Activated CD4-positive, alpha-beta T cell treated with anti-CD3 and anti-CD28 coated beads, Interleukin-2, amount 50 U/mL, for 24 hours (primary cell): ENCODE measurements around the gene JAKMIP2.

Experiments
- DNase-seq, 2 donors: peaks; one replicate each; pipeline ENCODE4 v3.0.0-alpha.2; 2020; ENCODE audit warnings: low read depth in 1 of 2, low spot score in 1 of 2

The JAKMIP2 gene

DNA sequence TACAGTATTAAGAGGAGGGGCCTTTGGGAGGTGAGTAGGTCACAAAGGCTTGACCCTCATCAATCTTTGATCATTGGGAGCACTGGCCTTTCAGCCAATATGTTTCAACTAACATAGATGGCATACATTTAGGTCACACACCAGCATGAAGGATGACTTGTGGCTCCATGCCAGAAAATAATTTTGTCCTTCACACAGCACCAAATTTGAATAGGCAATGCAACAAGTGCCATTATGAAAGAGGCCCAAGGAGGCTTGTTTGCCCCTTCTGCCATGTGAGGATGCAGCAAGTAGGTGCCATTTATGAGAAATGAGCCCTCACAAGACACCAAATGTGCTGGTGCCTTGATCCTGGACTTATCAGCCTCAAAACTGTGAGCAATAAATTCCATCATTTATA is 81.1 kb downstream of the JAKMIP2 start:
- no peak for DNase-seq

DNA sequence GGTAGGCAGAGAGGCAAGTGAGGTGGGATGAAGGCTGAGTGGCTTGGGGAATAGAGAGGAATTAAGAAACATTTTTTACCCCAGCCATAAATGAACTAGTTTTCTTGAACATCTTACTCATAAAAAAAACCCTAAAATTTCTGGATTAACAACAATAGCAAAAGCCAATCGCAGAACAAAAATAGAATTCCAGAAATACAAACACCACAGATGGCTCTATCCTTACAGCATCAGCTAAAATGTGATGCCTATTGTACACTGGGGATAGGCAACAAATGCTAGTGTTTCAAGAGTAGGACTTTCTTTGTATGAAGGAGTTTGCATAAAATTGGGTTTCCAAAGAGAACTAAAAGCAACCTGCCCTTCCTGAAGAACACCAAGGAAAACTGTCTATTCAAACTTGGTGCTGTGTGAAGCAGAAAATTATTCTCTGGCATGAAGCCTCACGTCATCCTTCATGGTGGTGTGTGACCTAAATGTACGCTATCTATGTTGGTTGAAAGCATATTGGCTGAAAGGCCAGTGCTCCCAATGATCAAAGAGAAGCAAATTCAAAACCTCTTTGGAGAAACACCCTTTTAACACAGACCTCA is 82.9 kb downstream of the JAKMIP2 start:
- no peak for DNase-seq

DNA sequence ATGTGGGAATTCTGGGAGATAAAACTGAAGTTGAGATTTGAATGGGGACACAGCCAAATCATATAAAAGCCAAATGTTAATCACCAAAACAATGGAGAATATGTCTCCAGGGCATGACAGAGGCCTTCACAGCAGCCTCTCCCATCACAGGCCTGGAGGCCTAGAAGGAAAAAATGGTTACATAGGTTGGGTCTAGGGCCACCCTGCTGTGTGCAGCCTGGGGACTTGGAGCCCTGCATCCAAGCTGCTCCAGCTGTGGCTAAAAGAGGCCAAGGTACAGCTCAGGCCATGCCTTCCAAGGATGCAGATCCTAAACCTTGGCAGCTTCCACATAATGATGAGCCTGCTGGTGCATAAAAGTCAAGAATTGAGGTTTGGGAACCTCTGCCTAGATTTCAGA is 85.1 kb downstream of the JAKMIP2 start:
- DNase-seq, result no peak

DNA sequence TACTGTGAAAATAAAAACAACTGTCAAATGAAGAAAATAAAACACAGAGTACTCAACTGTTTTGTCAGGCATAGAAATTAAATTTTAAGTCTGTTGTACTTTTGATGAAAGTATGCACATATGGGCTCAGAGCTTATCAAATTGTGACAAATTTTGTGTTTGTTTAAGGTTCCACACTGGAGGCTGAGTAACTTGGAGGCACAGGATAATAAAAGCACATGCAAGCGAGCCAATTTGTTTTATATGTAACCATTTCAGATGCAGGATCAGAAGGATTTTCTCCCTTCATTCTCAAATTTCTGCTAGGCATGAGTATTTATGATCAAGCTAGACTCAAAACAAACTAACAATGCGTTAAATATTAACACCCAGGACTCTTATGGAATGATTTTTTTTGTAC is 87.8 kb downstream of the JAKMIP2 start:
- no peak for DNase-seq

DNA sequence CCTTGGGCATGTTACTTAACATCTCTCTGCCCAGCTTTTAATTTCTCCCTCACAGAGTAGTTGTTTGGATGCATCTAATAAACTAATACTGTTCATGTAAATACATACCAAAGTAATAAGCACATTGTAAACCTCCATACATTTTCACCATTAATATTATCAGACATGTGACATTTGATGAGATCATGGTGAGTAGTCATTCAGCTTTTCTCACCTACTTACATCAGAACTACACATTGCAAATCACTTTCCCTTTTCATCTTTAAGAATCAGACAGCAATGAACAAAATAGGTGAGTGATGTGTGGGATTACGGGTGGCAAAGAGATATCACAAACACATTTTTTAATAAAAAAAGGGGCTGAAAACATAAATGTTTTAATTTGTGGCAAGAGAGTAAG is 89.3 kb downstream of the JAKMIP2 start:
- no peak for DNase-seq

DNA sequence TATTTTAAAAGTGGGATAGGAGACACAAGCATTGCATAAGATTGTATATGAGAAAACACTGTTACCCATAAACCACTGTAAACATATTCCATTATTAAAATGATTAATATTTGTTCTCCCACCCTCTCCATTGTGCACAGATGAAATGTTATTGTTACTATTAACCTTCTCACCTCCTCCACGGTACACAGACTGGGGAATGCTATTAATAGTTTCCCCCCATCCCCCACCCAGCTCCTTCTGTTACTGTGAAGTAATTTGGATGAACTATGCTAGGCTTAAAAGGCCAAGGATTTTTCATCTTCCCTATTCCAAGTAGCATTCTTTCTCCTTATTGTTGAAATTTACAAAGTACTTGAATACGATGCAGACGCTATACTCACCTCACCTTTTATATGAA is 91.4 kb downstream of the JAKMIP2 start:
- no peak for DNase-seq

DNA sequence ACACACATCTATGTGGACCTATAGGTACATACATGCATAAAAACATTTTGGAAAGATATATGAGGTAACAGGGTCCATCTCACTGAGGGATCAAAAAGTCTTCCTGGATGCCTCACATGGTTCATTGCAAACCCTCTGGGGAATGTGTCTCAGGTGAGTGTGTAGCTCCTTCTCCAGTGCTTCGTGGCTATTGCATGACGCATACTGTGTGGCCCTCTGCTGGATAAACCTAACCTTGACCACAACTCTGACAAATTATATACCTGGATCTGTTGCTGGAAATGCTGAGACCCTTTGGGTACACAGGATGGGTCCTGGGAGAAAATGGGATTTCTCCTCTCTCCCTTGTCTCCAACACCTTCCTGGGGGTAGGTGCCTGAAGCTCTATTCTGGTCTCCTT is 91.9 kb downstream of the JAKMIP2 start:
- DNase-seq, result no peak

DNA sequence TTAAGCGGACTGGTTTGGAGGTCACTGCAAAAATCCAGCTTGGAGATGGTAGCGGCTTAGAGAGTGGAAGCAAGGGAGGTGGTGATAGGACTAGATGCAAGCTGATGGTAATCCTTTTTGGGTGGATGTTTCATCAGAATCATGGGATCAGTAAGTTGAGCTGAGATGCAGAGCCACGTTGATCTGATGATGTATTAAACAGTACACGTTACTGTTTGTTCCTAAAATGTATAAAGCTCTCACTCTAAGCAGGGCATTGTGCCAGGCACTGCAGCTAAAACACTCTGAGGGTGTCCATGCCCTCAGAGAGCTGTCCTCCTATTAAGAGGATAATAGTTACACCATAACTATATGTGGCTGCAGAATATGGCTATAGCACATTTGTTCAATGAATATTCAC is 93.1 kb downstream of the JAKMIP2 start:
- no peak for DNase-seq

DNA sequence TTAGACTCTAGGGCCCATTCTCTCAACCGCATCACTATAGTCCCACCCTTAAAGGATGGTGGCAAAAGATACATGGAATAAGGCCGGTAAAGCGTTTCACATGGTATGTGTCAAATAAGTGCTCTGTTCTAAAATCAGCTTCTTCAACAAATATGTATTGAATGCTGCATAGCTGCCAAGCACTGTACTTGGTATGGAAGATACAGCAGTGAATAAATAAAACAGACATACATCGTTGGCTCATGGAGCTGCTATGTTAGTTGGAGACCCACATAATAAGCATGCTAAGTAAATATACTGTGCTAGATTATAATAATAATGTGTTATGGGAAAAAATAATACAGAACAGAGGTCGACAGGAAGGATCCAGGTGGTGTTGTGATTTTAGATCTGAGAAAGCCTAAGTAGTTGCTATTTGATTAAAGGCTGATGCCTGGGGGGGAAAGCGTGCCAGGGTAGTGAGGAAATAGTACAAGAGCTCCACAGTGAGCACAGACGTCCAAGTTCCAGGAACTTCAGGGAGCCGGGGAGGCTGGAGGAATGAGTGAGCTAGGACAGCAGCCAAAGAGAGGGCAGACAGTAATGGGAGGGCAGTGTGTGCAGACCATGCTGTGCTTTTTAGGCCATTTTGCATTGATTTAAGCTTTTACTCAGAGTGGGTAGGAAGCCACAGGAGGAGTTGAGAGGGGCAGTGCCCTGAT is 93.7 kb downstream of the JAKMIP2 start:
- DNase-seq, result no peak

DNA sequence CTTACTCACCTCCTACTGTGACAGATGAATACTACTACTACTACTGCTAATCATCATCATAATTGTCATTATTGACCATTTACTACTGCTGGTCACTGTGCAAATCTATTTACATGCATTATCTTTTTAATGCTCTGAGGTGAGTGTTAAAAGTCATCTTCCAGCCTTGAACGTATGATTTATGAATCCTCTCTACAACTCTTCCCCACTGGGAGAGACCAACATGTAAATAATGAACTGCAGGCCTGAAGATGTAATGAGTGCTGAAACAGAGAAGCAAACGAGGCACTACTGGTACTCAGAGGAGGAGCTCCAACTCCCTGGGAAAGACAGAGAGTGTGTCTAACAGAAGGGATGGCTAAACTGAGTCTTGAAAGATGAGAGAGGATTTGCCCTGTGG is 95.4 kb downstream of the JAKMIP2 start:
- DNase-seq, result no peak

DNA sequence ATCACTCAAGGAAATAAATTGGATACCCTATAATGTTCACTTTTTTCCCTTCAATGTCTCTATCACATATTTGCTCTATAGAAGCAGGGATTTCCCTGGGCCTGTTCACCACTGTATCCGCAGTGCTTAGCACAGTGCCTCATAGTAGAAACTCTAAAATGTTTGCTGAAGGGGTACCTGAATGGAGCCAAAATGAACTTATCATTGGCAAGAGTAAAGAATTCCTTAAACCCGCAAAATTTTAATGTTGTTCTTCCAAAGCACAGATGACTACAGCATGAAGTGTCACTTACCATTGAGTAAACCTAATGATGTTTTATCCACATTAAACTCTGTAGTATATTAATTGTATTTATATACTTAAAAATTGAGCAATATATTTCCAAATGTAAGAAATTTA is 96.1 kb downstream of the JAKMIP2 start:
- no peak for DNase-seq

DNA sequence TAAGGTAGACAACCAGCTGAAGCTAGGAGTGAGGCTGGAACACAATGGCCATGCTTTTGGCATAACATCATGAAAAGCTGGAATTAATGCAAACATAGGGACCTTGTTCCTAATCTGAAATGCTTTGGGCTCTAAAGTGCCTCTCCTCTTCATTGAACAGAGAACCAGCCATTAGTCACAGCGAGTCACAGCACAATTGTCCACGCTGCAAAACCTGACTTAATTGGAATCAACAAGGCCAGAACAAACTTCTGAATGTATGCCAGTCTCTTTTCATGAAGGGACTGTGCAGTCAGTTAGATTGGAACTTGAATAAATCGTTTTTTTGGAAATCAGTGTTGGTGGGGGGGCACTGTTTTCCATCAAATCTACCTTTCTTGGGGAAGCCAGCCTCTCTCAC is 96.5 kb downstream of the JAKMIP2 start:
- DNase-seq, result no peak

DNA sequence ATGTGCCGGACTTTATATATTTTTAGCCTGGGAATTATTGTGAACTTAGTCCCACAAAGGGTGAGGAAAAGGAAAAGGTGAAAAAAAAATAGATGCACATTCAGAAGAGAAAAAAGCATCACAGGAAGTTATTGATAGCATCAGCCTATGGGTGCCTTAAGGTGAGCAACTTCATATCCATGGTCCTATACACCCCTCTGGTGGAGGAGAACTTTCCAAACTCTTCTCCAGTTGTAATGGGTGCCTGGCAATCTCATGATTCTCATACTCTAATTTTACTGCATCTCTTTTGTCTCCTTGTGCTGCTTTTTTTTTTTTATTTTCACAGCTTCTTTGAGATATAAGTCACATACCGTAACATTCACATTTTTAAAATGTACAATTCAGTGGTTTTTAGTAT is 107.4 kb downstream of the JAKMIP2 start:
- DNase-seq, result no peak

DNA sequence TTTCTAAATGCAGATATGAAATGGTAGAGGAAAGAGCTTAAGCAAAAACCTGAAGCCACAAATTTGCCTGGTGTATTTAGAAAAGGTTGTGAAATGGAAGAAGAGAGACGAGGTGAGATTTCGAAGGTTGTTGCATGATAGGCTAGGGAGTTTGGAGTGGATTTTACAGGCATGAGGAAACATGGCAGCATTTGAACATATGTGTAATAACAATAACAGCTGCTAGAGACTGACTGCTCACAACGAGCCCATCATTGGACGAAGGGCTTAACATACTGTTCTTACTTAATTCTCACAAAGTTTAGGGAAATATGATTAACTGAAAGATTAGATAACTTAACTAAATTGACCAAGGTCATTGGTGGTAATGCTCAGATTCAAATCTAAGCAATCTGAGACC is 108.1 kb downstream of the JAKMIP2 start:
- DNase-seq, result no peak

DNA sequence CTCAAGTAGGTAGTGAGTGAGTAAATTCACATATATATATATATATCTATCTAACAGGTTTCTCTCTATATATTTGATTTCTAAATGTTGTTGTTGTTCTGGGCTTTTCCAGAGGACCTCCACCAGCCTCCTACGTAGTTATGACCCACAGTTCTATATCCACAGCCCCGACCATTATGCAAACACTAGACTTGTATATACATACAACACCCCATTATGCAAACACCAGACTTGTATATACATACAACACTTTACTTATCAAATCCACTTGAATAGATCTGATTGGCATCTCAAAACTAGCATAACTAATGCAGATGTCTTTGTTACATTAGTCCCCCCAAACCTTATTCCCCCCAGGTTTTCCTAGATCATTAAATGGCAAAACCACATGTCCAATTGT is 108.7 kb downstream of the JAKMIP2 start:
- DNase-seq, result no peak

DNA sequence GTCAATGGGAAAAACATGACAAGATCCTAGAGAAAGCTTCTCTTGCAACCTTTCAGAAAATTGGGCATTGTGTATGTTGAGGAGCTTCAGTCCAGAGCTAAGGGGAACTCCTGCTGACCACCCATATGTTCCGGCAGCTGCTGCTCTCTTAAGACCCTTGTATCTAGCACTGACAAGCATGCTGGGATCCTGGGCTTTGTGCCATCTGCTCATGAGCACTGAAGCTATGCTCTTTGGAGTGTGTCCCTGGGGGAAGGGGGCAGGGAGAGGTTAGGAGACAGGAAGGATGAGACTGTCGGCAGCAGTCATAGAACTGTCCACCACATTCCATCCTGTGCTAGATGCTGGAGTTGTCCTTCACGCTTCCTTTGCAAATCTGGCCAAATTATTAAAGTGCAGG is 109.3 kb downstream of the JAKMIP2 start:
- no peak for DNase-seq

DNA sequence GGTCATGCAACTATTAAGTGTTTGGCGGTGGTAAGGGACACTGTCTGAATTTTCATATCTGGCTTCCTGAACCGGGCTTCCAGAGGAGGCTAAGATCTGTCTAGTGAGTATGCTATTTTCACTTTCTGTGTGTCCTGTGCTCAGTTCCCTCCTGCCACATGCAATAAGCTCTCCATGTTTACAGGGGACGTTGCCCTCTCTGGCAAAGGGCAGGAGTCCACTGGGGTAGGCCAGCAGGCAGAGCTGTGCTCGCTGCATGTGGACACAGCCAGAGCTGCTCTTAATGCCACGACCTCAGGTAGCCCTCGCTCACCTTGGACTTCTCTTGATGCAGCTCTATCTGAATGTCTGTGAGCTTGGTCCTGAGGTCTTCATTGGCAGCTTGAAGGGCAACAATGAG is 111.2 kb downstream of the JAKMIP2 start:
- DNase-seq, result no peak

DNA sequence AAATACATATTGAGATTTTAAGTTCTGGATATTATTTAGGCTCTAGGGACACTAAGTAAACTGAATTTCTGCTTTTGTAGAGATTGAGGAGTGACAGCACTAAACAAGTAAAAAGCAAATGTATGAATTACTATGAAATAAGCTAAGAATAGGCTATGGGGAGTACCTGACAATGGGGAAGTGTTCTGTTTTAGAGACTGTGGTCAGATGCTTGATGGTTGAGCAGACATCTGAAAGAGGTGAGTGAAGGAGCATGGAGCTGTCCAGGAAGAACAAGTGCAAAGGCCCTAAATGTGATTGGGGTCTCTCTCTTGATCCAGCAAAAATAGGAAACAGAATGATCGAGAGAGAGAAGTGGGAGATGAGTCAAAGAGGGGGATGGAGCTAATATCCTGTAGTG is 111.7 kb downstream of the JAKMIP2 start:
- no peak for DNase-seq

DNA sequence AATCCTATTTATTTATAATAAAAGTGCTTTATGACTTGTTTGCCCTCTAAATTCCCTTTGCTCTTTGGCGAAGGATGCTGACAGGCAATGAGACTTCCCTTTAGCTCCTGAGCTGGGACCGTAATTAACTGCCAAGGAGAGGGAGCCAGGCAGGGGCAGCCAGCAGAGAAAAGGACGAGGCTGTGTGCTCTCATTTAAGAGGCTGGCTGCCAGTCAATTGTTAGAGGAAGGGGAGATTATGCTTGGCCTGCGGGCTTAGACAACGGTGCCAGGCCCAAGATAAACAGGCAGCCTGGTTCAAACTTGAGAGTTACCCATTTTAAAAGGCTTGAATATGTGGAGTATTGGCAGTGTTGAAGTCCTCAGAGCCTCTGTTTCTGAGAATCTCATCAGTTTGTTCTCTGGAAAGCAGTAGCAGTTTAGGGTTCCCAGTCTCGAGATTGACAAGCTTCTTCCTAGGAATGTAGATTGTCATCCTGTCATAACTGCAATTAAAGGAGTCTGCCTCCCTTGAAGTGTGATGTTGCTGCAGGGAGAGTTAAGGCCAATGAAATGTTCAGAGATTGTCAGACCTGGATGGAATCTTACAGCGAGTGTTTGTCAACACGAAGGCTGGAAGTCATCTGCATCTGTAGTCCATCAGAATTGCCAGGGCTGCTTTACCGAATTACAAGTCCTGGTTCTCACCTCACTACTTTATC is 113.2 kb downstream of the JAKMIP2 start:
- DNase-seq, result no peak

DNA sequence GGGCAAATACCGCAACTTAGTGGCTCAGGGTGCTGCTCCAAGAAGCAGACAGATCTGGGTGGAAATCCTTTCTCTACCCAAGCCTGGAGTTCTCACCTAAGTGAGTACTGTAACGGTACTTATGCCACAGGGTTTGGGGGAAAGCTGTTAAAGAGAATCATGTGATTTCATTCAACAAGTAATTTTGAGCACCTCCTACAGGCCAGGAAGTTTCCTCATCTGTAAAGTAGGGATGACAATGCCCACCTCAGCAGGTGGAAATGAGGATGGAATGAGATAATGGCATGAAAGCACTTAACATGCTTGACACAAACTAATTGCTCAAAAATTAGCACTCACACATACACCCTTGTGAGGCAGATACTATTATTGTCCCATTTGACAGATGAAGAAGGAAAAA is 114.1 kb downstream of the JAKMIP2 start:
- no peak for DNase-seq

DNA sequence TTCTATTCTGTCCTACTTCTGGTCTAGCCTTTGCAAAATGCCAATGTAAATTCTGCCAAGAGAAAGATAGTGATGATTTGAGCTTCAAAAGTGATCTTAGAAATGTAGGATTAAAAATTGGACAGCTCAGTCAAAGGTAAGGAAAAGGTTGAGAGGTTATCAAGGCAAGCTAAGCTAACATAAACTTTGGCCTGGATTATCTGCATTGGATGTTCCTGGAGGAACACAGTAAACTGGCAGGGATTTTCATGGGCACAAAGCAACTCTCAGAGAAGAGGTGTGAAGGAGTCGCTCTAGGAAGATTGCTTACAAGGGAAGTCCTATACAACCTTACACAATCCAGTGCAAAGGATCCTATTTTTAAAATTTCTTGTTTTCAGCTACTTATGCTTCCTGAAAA is 115.2 kb downstream of the JAKMIP2 start:
- no peak for DNase-seq

DNA sequence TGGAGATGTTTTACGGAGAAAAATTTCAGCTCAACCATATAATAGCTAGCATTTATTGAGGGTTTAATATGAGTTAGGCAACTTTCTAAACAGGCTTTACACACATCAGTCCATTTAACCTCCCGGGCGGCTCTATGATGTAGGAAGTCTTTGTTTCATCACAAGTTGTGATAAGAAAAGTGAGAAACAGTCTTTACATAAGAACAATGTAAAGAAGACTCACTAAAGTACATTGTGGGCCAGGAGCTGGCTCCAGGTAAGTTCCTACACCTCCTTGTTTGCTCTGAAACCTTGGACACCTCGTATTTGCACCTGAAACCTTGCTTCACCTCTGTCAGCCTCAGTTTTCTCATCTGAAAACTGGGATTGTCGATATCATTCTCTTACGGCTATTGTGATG is 116.1 kb downstream of the JAKMIP2 start:
- DNase-seq, result no peak

DNA sequence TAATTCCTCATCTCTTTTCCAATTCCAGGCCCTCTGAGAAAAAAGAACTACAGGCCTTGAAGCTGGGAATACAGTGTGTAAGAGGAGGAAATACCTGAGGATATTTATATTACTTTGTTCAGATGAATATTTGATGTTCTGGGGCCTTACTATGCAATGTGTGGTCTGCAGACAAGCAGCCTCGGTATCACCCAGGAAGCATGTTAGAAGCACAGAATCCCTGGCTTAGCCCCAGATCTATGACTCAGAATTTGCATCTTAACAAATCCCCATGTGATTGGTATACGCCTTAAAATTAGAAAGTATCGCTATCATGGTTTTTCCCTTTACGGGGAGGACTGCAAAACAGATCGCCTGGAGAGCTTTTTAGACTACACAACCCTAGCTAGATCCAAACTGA is 121.0 kb downstream of the JAKMIP2 start:
- DNase-seq, result no peak
